DOHH2 (cell line): ENCODE measurements around the gene KIAA1614.

Source experiments
- EZH2phosphoT487 ChIP-seq: fragments of 200-600 bp; sonication (generic); IDR thresholded peaks from 2 replicates; pipeline ENCODE4 v1.6.1; 2017; ENCODE audit warnings: borderline replicate concordance, mild to moderate bottlenecking, antibody characterized with exemption, low read length, moderate library complexity, mixed read lengths
- TF ChIP-seq, protein P1 (sequence below): fragments of 200-600 bp; sonication (generic); IDR thresholded peaks from one replicate; pipeline ENCODE4 v1.5.1; 2014; ENCODE audit warnings: antibody characterized with exemption, mild to moderate bottlenecking, low read depth, low read length; ENCODE audit not compliant: poor library complexity, severe bottlenecking

DNA sequence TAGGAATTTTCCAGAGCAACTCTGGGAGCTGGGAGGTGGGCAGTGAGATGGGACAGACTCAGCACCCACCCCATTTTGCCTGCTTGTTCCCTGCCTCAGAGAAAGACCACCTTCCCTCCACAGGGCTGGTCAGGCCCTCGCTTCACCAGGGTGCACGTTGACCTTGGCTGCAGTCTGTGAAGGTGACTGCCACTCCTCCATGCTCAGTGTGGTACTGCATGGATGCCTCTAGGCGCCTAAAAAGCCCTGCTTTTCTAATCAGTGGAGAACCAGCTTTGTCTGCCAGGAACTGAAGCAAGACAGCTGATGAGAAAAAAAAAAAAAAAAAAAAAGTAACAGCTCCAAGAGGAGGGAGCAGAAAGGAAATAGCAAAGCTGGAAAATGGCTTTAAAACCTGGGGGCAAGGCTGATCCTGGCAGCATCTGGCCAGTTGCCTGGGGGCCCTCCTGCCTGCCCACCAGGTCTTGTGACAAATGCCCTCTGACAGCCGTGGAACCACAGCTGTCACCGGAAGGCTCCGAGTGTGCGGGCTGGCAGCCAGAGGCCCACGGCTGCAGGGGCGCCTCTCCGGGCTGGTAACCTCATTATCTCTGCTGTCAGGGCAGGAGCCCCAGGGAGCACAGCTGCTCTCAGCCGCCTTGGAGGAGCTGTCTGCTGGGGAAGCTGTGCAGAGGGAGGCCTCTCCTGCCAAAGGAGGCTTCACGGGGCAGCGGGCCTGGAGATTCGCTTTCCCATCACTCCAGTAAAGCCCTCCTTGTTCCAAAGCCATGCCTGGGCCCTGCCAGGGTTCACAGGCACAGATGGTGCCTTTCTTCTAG lies 13.7 kb downstream of the KIAA1614 start:
- TF ChIP-seq, protein P1, sequence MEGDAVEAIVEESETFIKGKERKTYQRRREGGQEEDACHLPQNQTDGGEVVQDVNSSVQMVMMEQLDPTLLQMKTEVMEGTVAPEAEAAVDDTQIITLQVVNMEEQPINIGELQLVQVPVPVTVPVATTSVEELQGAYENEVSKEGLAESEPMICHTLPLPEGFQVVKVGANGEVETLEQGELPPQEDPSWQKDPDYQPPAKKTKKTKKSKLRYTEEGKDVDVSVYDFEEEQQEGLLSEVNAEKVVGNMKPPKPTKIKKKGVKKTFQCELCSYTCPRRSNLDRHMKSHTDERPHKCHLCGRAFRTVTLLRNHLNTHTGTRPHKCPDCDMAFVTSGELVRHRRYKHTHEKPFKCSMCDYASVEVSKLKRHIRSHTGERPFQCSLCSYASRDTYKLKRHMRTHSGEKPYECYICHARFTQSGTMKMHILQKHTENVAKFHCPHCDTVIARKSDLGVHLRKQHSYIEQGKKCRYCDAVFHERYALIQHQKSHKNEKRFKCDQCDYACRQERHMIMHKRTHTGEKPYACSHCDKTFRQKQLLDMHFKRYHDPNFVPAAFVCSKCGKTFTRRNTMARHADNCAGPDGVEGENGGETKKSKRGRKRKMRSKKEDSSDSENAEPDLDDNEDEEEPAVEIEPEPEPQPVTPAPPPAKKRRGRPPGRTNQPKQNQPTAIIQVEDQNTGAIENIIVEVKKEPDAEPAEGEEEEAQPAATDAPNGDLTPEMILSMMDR, result no peak
- no peak for TF ChIP-seq EZH2phosphoT487
